Left forelimb (tissue), 1 donor: ENCODE data around the gene IGF2R.
"Not testable (repeated sequence)": the region's sequence is repeated elsewhere in the genome, so short reads cannot be mapped to it uniquely, and the experiment has no call there.

Source experiments
- DNase-seq: peaks from one replicate; pipeline ENCODE4 v3.0.0-alpha.2; 2018; ENCODE audit warnings: low spot score

IGF2R gene

GRCh38 chr6:160138839-160139419, 170.0 kb downstream of the IGF2R start:
- no peak for DNase-seq

- no peak for DNase-seq
Measured at GRCh38 chr6:160139420-160139851, 170.6 kb downstream of the IGF2R start.

- not testable (repeated sequence) for DNase-seq
Measured at GRCh38 chr6:160140493-160140892, 171.6 kb downstream of the IGF2R start.

- DNase-seq, result no peak
Measured at GRCh38 chr6:160141001-160141726, 172.3 kb downstream of the IGF2R start.

GRCh38 chr6:160142115-160142715, 173.3 kb downstream of the IGF2R start:
- DNase-seq, result no peak

GRCh38 chr6:160146454-160147145, 177.7 kb downstream of the IGF2R start:
- no peak for DNase-seq

GRCh38 chr6:160147146-160147536, 178.3 kb downstream of the IGF2R start:
- no peak for DNase-seq

- DNase-seq, result no peak
Measured at GRCh38 chr6:160154471-160154870, 185.6 kb downstream of the IGF2R start.

- DNase-seq, result no peak
Measured at GRCh38 chr6:160156842-160157241, 188.0 kb downstream of the IGF2R start.

- DNase-seq, result no peak
Measured at GRCh38 chr6:160160450-160160849, 191.6 kb downstream of the IGF2R start.
